Skeletal muscle tissue (tissue), 4 donors: ENCODE results near the gene CIP2A. TPM values are rescaled to one million over a fixed set of nuclear protein-coding genes. Genes with fewer than 3 reads are reported as not detected.
A peak's percentile ranks its signal among the peaks of the same experiment; 100 is the strongest.

Experiments used
- H3K27ac ChIP-seq: one replicate; pipeline ENCODE4 v1.7.0; 2013; ENCODE audit warnings: mild to moderate bottlenecking, low read depth, low read length, inconsistent platforms
- H3K27me3 ChIP-seq, 3 donors: one replicate each; pipeline ENCODE4 v1.7.0; 2013; ENCODE audit warnings: low read length in 3 of 3; ENCODE audit not compliant: control insufficient read depth in 3 of 3, insufficient read depth in 3 of 3
- H3K36me3 ChIP-seq, 3 donors: one replicate each; pipeline ENCODE4 v1.7.0; 2013; ENCODE audit warnings: low read length in 3 of 3; ENCODE audit not compliant: control insufficient read depth in 3 of 3, insufficient read depth in 3 of 3
- H3K4me1 ChIP-seq, 3 donors: one replicate each; pipeline ENCODE4 v1.7.0; 2013; ENCODE audit warnings: low read length in 3 of 3, mild to moderate bottlenecking in 3 of 3; ENCODE audit not compliant: control insufficient read depth in 3 of 3, insufficient read depth in 3 of 3
- H3K4me3 ChIP-seq, 3 donors: one replicate each; pipeline ENCODE4 v1.7.0; 2013; ENCODE audit warnings: low read length in 3 of 3
- H3K9ac ChIP-seq, 3 donors: one replicate each; pipeline ENCODE4 v1.7.0; 2013; ENCODE audit warnings: low read length in 3 of 3, mild to moderate bottlenecking in 3 of 3, moderate library complexity in 2 of 3, low read depth in 1 of 3
- H3K9me3 ChIP-seq, 3 donors: one replicate each; pipeline ENCODE4 v1.7.0; 2013; ENCODE audit warnings: low read length in 3 of 3; ENCODE audit not compliant: control insufficient read depth in 3 of 3
- total RNA-seq: library from RNA; depleted of rRNA; stranded (reverse); fragments of >200 nt; gene quantifications from one replicate; pipeline ENCODE4 v1.2.3, GENCODE V29; 2014
- donor health status: Osteomylitis.

The CIP2A gene
- total RNA-seq, 1 donor from 2014 or later: 6.8 TPM

DNA sequence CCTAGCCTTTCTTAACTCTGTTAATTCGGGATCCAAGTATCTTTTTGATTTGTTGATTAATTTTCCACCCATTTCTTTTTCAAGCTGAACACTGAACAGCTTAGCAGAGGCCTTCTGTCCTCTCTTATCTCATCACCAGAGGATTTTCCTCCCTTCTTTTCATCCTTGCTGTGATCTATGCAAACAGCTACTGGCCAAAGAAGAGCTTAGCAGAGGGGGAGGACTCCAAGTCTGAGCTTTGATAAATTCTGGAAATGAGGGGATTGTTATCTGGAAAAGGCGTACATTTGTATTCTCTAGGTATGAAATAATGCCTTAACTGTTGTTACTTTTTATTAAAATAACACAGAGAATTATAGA lies 13.7 kb upstream of the CIP2A start:
- H3K9me3 ChIP-seq: no peaks in the 10 kb centered on the region
- H3K36me3 ChIP-seq: no peaks in the 10 kb centered on the region
- H3K27me3 ChIP-seq: no peaks in the 10 kb centered on the region
- H3K4me1 ChIP-seq: peaks cover 3 to 7% (median 5%) of the 10 kb centered on the region in 3 donors
- H3K9ac ChIP-seq: no peak overlapping the region
- H3K4me3 ChIP-seq: no peak overlapping the region
- H3K27ac ChIP-seq: no peak overlapping the region

DNA sequence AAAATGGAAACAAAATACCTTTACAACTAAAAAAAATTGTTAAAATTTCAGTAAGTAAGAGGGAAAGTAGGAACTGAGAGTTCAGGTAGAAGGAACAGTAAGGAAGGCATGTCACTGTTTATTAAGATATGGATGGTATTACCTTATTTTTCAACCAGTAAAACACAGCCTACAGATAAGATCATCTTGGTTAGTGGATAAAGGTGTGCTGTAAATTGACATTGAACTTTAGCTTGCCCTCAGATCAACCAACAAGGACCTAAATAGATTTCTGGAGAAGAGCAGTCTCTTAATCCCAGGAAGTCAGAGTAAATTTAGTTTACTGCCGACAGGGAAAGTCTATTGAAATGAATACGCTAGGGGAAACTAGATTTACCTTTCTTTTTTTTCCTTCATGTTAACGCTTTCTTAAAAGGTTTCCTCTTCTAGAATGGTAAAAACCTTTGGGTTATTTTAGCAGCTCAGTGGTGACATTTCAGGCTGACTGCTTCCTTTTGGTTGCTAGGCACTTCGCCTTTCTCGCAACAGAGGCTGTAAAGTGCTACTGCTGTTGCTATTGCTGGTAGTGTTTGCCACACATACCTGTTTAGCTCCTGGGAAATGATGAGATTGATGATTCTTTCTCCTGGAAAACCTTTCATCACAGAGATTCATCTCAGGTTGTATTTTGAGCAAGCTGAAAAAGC lies 13.2 kb upstream of the CIP2A start:
- no peaks in the 10 kb centered on the region for H3K27me3 ChIP-seq
- H3K27ac ChIP-seq: no peak overlapping the region
- H3K4me1 ChIP-seq: peaks cover 3 to 7% (median 5%) of the 10 kb centered on the region in 3 donors
- H3K36me3 ChIP-seq: no peaks in the 10 kb centered on the region
- H3K9me3 ChIP-seq: no peaks in the 10 kb centered on the region
- H3K4me3 ChIP-seq: peak overlapping the region in 1 of 3 donors; percentile 36
- H3K9ac ChIP-seq: peak overlapping the region in 2 of 3 donors; percentile 10

DNA sequence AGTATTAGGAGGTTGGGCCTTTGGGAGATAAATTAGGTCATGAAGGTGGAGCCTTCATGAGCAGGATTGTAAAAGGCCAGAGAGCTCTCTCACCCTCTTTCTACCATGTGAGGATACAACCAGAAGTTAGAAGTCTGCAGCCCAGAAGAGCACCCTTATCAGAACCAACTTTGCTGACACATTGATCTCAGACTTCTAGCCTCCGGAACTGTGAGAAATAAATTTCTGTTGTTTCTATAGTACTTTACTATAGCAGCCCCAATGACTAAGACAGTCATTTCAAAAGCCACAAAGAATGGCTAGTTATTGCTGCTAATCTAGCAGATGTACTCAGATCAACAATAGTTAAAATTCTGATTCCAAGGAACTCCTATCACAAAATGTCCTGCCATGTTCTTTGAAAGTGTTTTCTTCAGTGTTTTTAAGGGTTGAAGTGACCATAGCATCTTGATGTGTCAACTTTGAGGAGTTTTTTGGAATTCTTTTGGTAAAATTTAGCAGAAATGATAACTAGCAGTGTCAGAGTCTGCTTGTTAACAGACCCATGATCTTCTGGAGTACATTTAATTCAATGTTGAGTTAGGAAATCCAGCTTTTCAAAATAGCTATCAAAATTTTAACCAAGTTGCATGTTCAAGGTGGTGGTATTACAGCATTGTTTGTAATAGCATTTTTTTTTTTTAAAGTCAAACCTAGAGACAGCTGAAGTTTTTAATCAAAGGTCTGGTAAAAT lies 10.6 kb upstream of the CIP2A start:
- peaks cover 3 to 7% (median 5%) of the 10 kb centered on the region in 3 donors for H3K4me1 ChIP-seq
- H3K9ac ChIP-seq: no peak overlapping the region
- H3K27me3 ChIP-seq: no peaks in the 10 kb centered on the region
- no peaks in the 10 kb centered on the region for H3K36me3 ChIP-seq
- no peaks in the 10 kb centered on the region for H3K9me3 ChIP-seq
- H3K27ac ChIP-seq: no peak overlapping the region
- H3K4me3 ChIP-seq: no peak overlapping the region

DNA sequence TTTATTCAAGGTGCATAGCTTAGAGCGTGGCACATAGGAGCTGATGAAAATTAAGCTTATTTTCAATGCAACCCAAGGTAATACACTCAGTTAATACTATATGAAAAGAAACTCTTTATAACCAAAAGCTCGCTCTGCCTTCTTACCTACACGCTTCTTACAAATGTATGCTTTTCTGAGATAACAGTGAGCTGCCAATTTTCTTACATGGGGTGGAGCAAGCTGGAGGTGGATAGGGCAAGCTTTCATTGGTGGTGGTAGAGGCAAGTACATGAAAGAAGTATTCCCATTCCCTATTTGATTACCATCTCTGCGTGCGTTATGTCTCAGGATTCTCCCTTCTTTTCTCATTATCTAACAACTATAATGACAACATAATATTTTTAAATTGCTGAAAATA lies 9.1 kb upstream of the CIP2A start:
- H3K27ac ChIP-seq: no peak overlapping the region
- H3K27me3 ChIP-seq: no peaks in the 10 kb centered on the region
- no peaks in the 10 kb centered on the region for H3K36me3 ChIP-seq

DNA sequence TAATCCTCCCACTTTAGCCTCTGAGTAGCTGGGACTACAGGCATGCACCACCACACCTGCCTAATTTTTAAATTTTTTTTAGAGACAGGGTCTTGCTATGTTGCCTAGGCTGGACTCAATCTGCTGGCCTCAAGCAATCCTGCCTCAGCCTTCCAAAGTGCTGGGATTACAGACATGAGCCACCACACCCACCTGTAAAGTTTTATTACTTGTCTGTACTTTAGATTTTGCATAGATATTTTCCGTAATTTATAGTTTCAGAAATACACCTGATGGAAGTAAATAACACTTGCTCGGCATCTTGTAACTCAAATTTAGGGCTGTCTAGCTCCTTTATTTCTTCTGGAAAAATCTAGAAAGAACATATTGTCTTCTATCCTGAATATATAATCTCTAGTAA lies 6.1 kb upstream of the CIP2A start:
- no peaks in the 10 kb centered on the region for H3K9me3 ChIP-seq

More for the DNA sequence above, 9.1 kb upstream of the CIP2A start:
- Histone ChIP-seq H3K9ac (no peak overlapping the region), H3K4me1 (peaks cover 3 to 7% (median 5%) of the 10 kb centered on the region in 3 donors), H3K9me3 (no peaks in the 10 kb centered on the region), H3K4me3 (no peak overlapping the region)

DNA sequence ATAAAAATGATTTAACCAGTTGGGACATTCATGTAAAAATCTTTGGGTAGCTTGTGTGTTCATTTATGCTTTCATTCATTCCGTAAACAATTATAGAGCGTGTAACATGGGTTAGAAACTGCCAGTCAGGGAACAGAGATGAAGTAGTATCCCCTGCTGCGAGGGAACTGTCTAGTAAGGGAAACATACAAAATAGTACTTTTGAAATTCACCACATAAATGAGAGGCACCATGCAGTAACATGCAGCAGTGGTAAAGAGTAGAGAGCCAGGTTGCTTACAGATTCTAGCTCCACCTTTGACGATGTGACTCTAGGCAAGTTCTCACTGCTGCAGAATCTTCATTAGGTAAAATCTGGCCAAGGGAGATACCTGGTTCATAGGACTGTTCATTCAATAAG lies 1.2 kb upstream of the CIP2A start:
- peak overlapping the region; percentile 95 to 96 (median 95) for H3K4me3 ChIP-seq
- H3K9me3 ChIP-seq: no peaks in the 10 kb centered on the region
- no peaks in the 10 kb centered on the region for H3K27me3 ChIP-seq
- no peaks in the 10 kb centered on the region for H3K36me3 ChIP-seq
- H3K4me1 ChIP-seq: peaks cover 6 to 13% (median 10%) of the 10 kb centered on the region in 3 donors
- H3K9ac ChIP-seq: peak overlapping the region; percentile 87 to 98 (median 97)
- no peak overlapping the region for H3K27ac ChIP-seq

More for the DNA sequence above, 6.1 kb upstream of the CIP2A start:
- H3K4me3 ChIP-seq: no peak overlapping the region
- H3K4me1 ChIP-seq: peaks cover 3 to 7% (median 4%) of the 10 kb centered on the region in 3 donors
- no peak overlapping the region for H3K27ac ChIP-seq
- H3K9ac ChIP-seq: no peak overlapping the region
- no peaks in the 10 kb centered on the region for H3K27me3 ChIP-seq
- no peaks in the 10 kb centered on the region for H3K36me3 ChIP-seq

DNA sequence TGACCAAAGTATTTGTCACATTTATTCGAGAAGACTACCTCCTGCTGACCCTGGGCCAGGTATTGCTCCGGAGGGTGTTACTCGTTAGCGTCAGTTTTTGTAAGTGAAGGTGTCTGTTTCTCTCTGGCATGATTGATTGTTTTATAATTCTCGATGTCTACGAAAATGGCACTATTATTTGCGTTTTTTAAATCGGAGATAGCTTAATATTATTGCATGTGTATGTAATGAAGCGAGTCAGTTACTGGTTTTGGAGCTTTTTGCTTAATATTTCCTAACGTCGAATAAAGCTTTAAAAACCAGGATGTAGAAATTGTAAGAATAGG lies 723 bp upstream of the CIP2A start:
- Histone ChIP-seq H3K4me3 (peak overlapping the region; percentile 95 to 96 (median 95)), H3K36me3 (no peaks in the 10 kb centered on the region), H3K9ac (peak overlapping the region; percentile 87 to 98 (median 97)), H3K4me1 (peaks cover 6 to 13% (median 10%) of the 10 kb centered on the region in 3 donors), H3K27me3 (no peaks in the 10 kb centered on the region), H3K9me3 (no peaks in the 10 kb centered on the region), H3K27ac (peak overlapping the region; percentile 90)

DNA sequence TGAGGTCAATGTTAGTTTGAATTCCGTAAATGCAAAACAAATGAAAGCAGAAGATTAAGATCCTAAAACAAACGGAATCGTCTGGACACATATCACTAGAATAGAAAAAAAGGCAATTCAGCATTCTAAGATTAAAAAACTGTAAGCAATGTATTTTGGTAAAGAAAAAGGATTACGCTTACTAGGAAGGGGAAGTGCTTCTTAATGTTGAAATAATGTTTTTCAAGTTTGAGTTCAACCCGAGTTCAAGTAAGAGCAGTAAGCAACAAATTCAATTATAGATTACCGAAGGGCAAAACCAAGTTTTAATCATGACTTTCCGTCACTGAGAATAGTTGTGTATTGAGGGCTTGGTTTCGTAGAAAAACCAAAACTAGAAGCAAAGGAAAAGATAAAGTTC lies 637 bp downstream of the CIP2A start:
- Histone ChIP-seq H3K27ac (no peak overlapping the region), H3K9me3 (no peaks in the 10 kb centered on the region), H3K27me3 (no peaks in the 10 kb centered on the region), H3K4me1 (peaks cover 6 to 13% (median 10%) of the 10 kb centered on the region in 3 donors), H3K4me3 (peak overlapping the region; percentile 95 to 96 (median 95)), H3K9ac (peak overlapping the region; percentile 87 to 98 (median 97)), H3K36me3 (no peaks in the 10 kb centered on the region)

DNA sequence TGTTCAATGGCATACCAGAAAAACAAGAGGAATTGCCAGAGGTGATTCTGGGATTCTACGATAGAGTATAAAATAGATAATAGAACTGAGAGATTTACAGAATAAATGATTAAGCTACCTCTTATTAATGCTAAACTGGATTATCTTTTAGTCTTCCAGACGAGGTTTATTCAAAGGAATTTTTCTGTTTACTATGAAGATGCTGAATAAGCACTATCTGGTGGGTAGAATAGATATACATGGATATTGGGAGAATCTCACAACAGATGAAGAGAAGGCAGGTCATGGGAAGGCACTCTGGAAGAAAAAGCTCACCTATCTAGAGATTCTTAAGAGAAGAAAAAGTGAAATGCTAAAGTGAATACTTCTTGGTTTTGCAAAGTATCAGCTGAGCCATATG lies 11.2 kb downstream of the CIP2A start:
- no peak overlapping the region for H3K4me3 ChIP-seq
- H3K27me3 ChIP-seq: no peaks in the 10 kb centered on the region
- H3K9me3 ChIP-seq: no peaks in the 10 kb centered on the region
- H3K27ac ChIP-seq: no peak overlapping the region
- no peak overlapping the region for H3K9ac ChIP-seq
- no peaks in the 10 kb centered on the region for H3K36me3 ChIP-seq
- no peaks in the 10 kb centered on the region for H3K4me1 ChIP-seq

DNA sequence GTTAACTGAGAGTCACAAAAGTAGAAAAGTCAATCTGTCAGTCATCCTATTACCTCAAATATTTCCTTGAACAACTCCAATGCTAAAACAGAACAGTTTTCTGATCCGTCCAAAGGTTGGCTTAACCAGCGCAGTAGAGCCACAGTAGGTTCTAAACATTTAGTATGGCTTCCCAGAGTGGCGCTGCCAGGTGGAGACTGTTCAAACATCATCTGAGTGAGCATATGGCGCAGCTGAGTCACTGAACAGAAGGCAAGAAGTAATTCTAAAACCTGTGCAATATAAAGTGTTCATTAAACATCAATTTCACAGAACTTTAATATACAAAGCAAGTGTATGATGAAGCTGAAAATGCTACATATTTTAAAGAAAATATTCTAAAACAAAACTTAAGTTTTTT lies 19.9 kb downstream of the CIP2A start:
- H3K36me3 ChIP-seq: no peaks in the 10 kb centered on the region
- H3K4me1 ChIP-seq: no peaks in the 10 kb centered on the region
- H3K27me3 ChIP-seq: no peaks in the 10 kb centered on the region
- H3K9me3 ChIP-seq: no peaks in the 10 kb centered on the region
- no peak overlapping the region for H3K4me3 ChIP-seq
- no peak overlapping the region for H3K9ac ChIP-seq
- no peak overlapping the region for H3K27ac ChIP-seq
